Measurements from ENCODE around the gene TIMM17A. TPM values are rescaled to one million over a fixed set of nuclear protein-coding genes. Genes with fewer than 3 reads are reported as not detected.
A peak's percentile ranks its signal among the peaks of the same experiment; 100 is the strongest.

TIMM17A gene
- total RNA-seq, 1 experiment from 2014 or later = 39.8 TPM

DNA sequence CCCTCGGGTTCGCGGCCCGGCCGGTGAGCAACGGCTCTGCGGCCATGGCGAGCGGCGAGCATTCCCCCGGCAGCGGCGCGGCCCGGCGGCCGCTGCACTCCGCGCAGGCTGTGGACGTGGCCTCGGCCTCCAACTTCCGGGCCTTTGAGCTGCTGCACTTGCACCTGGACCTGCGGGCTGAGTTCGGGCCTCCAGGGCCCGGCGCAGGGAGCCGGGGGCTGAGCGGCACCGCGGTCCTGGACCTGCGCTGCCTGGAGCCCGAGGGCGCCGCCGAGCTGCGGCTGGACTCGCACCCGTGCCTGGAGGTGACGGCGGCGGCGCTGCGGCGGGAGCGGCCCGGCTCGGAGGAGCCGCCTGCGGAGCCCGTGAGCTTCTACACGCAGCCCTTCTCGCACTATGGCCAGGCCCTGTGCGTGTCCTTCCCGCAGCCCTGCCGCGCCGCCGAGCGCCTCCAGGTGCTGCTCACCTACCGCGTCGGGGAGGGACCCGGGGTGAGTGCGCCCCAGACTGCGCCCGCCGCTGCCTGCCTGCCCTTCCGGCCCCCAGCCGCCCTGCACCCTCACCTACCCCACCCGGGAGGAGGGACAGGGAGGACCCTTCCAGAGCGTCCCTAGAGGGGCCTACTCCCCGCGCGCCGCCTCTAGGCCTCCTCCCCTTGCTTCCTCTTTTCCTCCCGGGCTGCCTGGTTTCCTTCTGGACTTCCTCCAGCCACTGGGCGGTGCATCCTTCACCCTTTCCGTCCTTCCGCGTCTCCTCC, 27.5 kb downstream of the TIMM17A start, which contains the start of gene RNPEP:
TSS of gene RNPEP (plus strand) at position 26 of the 757 bp plus-strand sequence. CDS start at position 45, 19 bp downstream.
- H3K27me3 ChIP-seq (ENCODE audit: low read length) = no peaks in the 10 kb centered on the region
- H3K4me3 ChIP-seq (ENCODE audit: low read length) = peak within 1 kb of the TSS; percentile 74
- H3K9me2 ChIP-seq (replicated peaks; ENCODE audit: insufficient read depth, low read length) = no peaks in the 10 kb centered on the region
- DNase-seq = peak; percentile 85
- H4K20me1 ChIP-seq (ENCODE audit: insufficient read depth, low read depth, low read length) = no peaks in the 10 kb centered on the region
- peak within 1 kb of the TSS; percentile 61 for H3K27ac ChIP-seq (ENCODE audit: low read length)
- H2AFZ ChIP-seq (ENCODE audit: low read length) = peak within 1 kb of the TSS; percentile 95
- H3K9ac ChIP-seq (ENCODE audit: low read length) = peak within 1 kb of the TSS; percentile 95
- H3K36me3 ChIP-seq (ENCODE audit: insufficient read depth, low read length) = no peaks in the 10 kb centered on the region
- peaks cover 46% of the 10 kb centered on the region for H3K79me2 ChIP-seq (ENCODE audit: low read length)
- peak within 1 kb of the TSS; percentile 80 for H3K4me2 ChIP-seq (ENCODE audit: low read depth, low read length, poor library complexity, severe bottlenecking)
- no peaks in the 10 kb centered on the region for H3K9me3 ChIP-seq (ENCODE audit: low read length)
- peaks cover 21% of the 10 kb centered on the region for H3K4me1 ChIP-seq (ENCODE audit: low read length)

DNA sequence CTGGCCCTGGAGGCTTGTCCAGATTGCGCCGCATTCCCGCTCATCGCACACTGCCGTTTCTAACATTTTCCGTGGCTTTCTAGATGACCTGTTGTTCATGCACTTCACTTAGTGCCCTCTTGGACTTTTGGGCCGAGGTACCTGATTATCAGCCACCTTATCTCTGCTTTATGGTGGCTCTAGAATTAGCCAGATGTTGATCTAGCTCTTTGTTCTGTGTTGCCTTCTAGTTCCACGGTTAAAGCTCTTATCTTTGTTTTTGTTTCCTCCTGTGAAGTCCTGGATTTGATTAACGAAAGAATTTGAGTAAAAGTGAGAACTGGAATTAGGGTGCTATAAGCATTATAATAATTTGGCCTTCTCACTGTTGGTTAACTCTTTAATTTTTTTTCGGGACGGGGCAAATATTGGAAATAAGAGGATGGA, 28.1 kb downstream of the TIMM17A start:
- Histone ChIP-seq H3K4me2 (ENCODE audit: low read depth, low read length, poor library complexity, severe bottlenecking) (peak overlapping the region; percentile 80), H3K4me3 (ENCODE audit: low read length) (peak overlapping the region; percentile 74), H3K36me3 (ENCODE audit: insufficient read depth, low read length) (no peaks in the 10 kb centered on the region), H3K79me2 (ENCODE audit: low read length) (peaks cover 46% of the 10 kb centered on the region), H3K27me3 (ENCODE audit: low read length) (no peaks in the 10 kb centered on the region), H2AFZ (ENCODE audit: low read length) (peak overlapping the region; percentile 53; the same call in 1 of the 2 replicates), H3K9me3 (ENCODE audit: low read length) (no peaks in the 10 kb centered on the region), H4K20me1 (ENCODE audit: insufficient read depth, low read depth, low read length) (no peaks in the 10 kb centered on the region), H3K9ac (ENCODE audit: low read length) (peak overlapping the region; percentile 95), H3K9me2 (replicated peaks; ENCODE audit: insufficient read depth, low read length) (no peaks in the 10 kb centered on the region), H3K27ac (ENCODE audit: low read length) (peak overlapping the region; percentile 61), H3K4me1 (ENCODE audit: low read length) (peaks cover 21% of the 10 kb centered on the region)
- no peak for DNase-seq

DNA sequence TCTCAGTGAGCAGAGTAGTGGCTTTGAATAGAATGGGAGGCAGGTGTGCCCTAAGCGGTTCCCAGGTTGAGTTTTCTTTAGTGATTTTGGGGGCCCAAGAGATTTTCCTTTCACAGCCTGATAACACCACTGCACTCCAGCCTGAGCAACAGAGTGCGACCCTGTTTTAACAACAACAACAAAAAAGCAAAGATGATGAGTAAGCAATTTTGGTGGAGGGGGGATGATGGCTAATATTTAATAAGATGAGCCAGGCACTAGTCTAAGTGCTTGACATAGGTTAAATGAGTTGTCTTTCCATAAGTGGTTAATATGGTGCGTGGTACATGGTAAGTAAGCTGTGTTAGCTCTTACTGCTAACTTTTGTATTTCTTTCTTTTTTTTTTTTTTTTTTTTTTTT, 29.1 kb downstream of the TIMM17A start:
- H3K4me1 ChIP-seq (ENCODE audit: low read length) = peaks cover 21% of the 10 kb centered on the region
- no peak overlapping the region for H3K27ac ChIP-seq (ENCODE audit: low read length)
- H3K9me3 ChIP-seq (ENCODE audit: low read length) = no peaks in the 10 kb centered on the region
- H3K27me3 ChIP-seq (ENCODE audit: low read length) = no peaks in the 10 kb centered on the region
- H2AFZ ChIP-seq (ENCODE audit: low read length) = no peak overlapping the region
- DNase-seq = no peak
- H4K20me1 ChIP-seq (ENCODE audit: insufficient read depth, low read depth, low read length) = no peaks in the 10 kb centered on the region
- peaks cover 46% of the 10 kb centered on the region for H3K79me2 ChIP-seq (ENCODE audit: low read length)
- no peak overlapping the region for H3K4me3 ChIP-seq (ENCODE audit: low read length)
- no peaks in the 10 kb centered on the region for H3K9me2 ChIP-seq (replicated peaks; ENCODE audit: insufficient read depth, low read length)
- H3K4me2 ChIP-seq (ENCODE audit: low read depth, low read length, poor library complexity, severe bottlenecking) = no peak overlapping the region
- no peaks in the 10 kb centered on the region for H3K36me3 ChIP-seq (ENCODE audit: insufficient read depth, low read length)
- no peak overlapping the region for H3K9ac ChIP-seq (ENCODE audit: low read length)

DNA sequence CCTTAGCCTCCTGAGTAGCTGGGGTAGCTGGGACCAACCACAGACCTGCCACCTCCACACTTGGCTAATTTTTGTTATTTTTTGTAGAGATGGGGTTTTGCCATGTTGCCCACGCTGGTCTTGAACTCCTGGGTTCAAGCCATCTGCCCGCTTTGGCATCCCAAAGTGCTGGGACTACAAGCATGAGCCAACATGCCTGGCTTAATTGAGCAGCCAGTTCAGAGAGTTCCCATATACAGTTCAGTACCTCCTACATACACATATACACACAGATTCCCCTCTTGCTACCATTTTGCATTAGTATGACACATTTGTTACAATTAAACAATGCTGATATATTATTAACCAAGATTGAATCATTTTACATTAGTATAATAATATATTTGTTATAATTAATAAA, 30.1 kb downstream of the TIMM17A start:
- no peaks in the 10 kb centered on the region for H3K9me2 ChIP-seq (replicated peaks; ENCODE audit: insufficient read depth, low read length)
- peaks cover 46% of the 10 kb centered on the region for H3K79me2 ChIP-seq (ENCODE audit: low read length)

DNA sequence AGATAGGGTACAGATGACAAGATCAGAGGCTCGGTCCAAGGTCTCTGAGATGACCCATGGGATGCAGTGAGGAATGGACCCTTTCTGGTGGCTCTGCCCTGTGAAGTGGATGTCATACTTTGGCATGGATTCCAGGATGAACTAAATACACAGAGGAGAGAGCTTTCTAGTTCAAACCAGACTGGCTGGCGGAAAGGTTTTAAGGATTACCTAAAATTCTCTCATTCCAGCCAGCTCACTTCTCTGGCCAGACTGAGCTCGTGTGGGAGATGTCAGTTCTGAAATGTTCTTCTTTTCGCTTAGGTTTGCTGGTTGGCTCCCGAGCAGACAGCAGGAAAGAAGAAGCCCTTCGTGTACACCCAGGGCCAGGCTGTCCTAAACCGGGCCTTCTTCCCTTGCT, 33.3 kb downstream of the TIMM17A start:
- Histone ChIP-seq H2AFZ (ENCODE audit: low read length) (no peak overlapping the region), H3K27me3 (ENCODE audit: low read length) (no peaks in the 10 kb centered on the region), H3K9me2 (replicated peaks; ENCODE audit: insufficient read depth, low read length) (no peaks in the 10 kb centered on the region), H3K4me1 (ENCODE audit: low read length) (peaks cover 11% of the 10 kb centered on the region), H4K20me1 (ENCODE audit: insufficient read depth, low read depth, low read length) (no peaks in the 10 kb centered on the region), H3K79me2 (ENCODE audit: low read length) (peaks cover 32% of the 10 kb centered on the region), H3K27ac (ENCODE audit: low read length) (no peak overlapping the region), H3K4me2 (ENCODE audit: low read depth, low read length, poor library complexity, severe bottlenecking) (no peak overlapping the region), H3K9ac (ENCODE audit: low read length) (no peak overlapping the region), H3K36me3 (ENCODE audit: insufficient read depth, low read length) (no peaks in the 10 kb centered on the region; the same call in 1 of the 2 replicates), H3K9me3 (ENCODE audit: low read length) (no peaks in the 10 kb centered on the region), H3K4me3 (ENCODE audit: low read length) (no peak overlapping the region)
- no peak for DNase-seq

More for the DNA sequence above, 30.1 kb downstream of the TIMM17A start:
- Histone ChIP-seq H3K9ac (ENCODE audit: low read length) (no peak overlapping the region), H3K36me3 (ENCODE audit: insufficient read depth, low read length) (no peaks in the 10 kb centered on the region), H3K4me3 (ENCODE audit: low read length) (no peak overlapping the region), H2AFZ (ENCODE audit: low read length) (no peak overlapping the region), H3K27me3 (ENCODE audit: low read length) (no peaks in the 10 kb centered on the region), H3K27ac (ENCODE audit: low read length) (no peak overlapping the region), H3K4me2 (ENCODE audit: low read depth, low read length, poor library complexity, severe bottlenecking) (no peak overlapping the region), H3K4me1 (ENCODE audit: low read length) (peaks cover 21% of the 10 kb centered on the region), H4K20me1 (ENCODE audit: insufficient read depth, low read depth, low read length) (no peaks in the 10 kb centered on the region), H3K9me3 (ENCODE audit: low read length) (no peaks in the 10 kb centered on the region)
- no peak for DNase-seq

DNA sequence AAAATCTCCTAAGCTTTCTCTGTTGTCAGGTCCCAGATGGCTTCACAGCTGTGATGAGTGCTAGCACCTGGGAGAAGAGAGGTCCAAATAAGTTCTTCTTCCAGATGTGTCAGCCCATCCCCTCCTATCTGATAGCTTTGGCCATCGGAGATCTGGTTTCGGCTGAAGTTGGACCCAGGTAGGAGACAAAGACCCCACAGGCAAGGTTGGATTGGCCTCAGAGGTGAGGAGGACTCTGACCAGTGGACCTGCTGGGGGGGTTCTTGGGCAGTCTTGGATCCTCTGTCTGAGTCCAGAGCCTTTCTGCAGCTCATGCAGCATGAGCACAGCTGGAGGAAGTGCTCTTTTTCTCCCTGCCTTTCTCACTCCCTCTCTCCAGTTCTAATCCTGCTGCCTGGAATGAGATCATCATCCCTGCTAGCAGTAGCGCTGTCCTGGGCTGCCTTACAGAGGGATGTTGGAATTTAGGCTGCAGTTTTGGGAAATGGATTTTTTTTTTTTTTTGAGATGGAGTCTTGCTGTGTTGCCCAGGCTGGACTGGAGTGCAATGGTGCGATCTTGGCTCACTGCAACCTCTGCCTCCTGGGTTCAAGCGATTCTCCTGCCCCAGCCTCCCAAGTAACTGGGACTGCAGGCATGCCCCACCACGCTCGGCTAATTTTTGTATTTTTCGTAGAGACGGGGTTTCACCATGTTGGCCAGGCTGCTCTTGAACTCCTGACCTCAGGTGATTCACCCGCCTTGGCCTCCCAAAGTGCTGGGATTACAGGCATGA, 34.2 kb downstream of the TIMM17A start:
- Histone ChIP-seq H4K20me1 (ENCODE audit: insufficient read depth, low read depth, low read length) (no peaks in the 10 kb centered on the region), H3K36me3 (ENCODE audit: insufficient read depth, low read length) (no peaks in the 10 kb centered on the region; the same call in 1 of the 2 replicates)

DNA sequence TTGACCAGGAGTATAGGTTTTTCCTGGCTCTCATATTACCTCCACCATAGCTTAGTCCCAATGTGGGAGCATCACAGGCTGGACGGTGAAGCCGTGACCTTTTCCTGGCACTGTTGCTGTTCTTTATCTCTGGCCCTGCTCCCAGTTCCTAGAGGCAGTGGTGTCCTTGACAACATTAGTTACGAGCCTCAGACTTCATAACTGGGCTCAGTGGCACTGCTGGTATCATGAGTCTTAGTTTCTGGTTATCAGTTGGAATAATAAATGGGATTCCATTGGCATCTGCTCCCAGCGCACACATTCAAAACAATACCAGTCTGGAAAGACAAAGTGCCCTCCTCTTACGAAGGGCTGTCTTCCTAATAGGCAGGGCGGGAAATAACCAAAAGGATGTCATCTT, 35.1 kb downstream of the TIMM17A start:
- Histone ChIP-seq H3K27me3 (ENCODE audit: low read length) (no peaks in the 10 kb centered on the region), H3K9me2 (replicated peaks; ENCODE audit: insufficient read depth, low read length) (no peaks in the 10 kb centered on the region), H3K4me3 (ENCODE audit: low read length) (no peak overlapping the region), H3K79me2 (ENCODE audit: low read length) (peaks cover 14% of the 10 kb centered on the region), H3K4me1 (ENCODE audit: low read length) (peaks cover 6% of the 10 kb centered on the region), H3K9ac (ENCODE audit: low read length) (no peak overlapping the region), H2AFZ (ENCODE audit: low read length) (no peak overlapping the region), H3K27ac (ENCODE audit: low read length) (no peak overlapping the region), H4K20me1 (ENCODE audit: insufficient read depth, low read depth, low read length) (no peaks in the 10 kb centered on the region), H3K9me3 (ENCODE audit: low read length) (no peaks in the 10 kb centered on the region), H3K4me2 (ENCODE audit: low read depth, low read length, poor library complexity, severe bottlenecking) (no peak overlapping the region), H3K36me3 (ENCODE audit: insufficient read depth, low read length) (no peaks in the 10 kb centered on the region; the same call in 1 of the 2 replicates)
- DNase-seq = no peak

More for the DNA sequence above, 34.2 kb downstream of the TIMM17A start:
- H3K79me2 ChIP-seq (ENCODE audit: low read length) = peaks cover 23% of the 10 kb centered on the region
- H3K9me2 ChIP-seq (replicated peaks; ENCODE audit: insufficient read depth, low read length) = no peaks in the 10 kb centered on the region
- H2AFZ ChIP-seq (ENCODE audit: low read length) = no peak overlapping the region
- H3K9me3 ChIP-seq (ENCODE audit: low read length) = no peaks in the 10 kb centered on the region
- H3K4me2 ChIP-seq (ENCODE audit: low read depth, low read length, poor library complexity, severe bottlenecking) = no peak overlapping the region
- H3K27me3 ChIP-seq (ENCODE audit: low read length) = no peaks in the 10 kb centered on the region
- H3K9ac ChIP-seq (ENCODE audit: low read length) = no peak overlapping the region
- peaks cover 6% of the 10 kb centered on the region for H3K4me1 ChIP-seq (ENCODE audit: low read length)
- DNase-seq = no peak
- H3K27ac ChIP-seq (ENCODE audit: low read length) = no peak overlapping the region
- H3K4me3 ChIP-seq (ENCODE audit: low read length) = no peak overlapping the region

DNA sequence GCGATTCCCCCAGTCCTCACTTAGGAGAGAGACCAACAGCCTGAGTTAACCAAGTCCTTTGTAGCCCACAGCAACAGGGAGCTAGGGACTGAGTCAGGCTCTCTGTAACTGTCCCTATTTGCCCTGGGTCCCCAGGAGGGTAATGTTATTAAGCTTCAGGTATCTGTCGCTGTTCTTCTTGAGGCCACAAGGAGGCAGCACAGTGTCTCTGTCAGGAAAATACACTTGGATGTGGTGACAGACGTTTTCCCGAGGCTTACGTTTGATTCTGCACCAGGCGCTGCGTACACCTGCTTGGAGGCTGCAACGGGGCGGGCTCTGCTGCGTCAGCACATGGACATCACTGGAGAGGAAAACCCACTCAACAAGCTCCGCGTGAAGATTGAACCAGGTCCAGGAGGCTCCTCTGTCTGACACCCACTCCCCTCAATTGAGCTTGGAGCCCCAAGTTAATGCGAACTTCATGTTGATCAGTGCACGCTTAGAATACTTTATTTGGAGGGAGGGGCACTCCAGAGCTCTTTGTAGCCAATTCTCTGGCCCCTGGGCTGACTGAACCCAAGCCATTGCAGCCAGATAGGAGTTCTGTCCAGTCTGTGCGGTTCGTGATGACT, 44.4 kb downstream of the TIMM17A start:
- no peak overlapping the region for H3K4me3 ChIP-seq (ENCODE audit: low read length)
- H2AFZ ChIP-seq (ENCODE audit: low read length) = no peak overlapping the region
- no peak overlapping the region for H3K9ac ChIP-seq (ENCODE audit: low read length)
- H3K4me2 ChIP-seq (ENCODE audit: low read depth, low read length, poor library complexity, severe bottlenecking) = no peak overlapping the region
- H3K4me1 ChIP-seq (ENCODE audit: low read length) = no peaks in the 10 kb centered on the region
- peak; percentile 76 for DNase-seq
- peaks cover 19% of the 10 kb centered on the region; the same call in 1 of the 2 replicates for H3K36me3 ChIP-seq (ENCODE audit: insufficient read depth, low read length)
- no peak overlapping the region for H3K27ac ChIP-seq (ENCODE audit: low read length)
- no peaks in the 10 kb centered on the region for H4K20me1 ChIP-seq (ENCODE audit: insufficient read depth, low read depth, low read length)
- no peaks in the 10 kb centered on the region for H3K9me2 ChIP-seq (replicated peaks; ENCODE audit: insufficient read depth, low read length)
- H3K9me3 ChIP-seq (ENCODE audit: low read length) = no peaks in the 10 kb centered on the region
- H3K27me3 ChIP-seq (ENCODE audit: low read length) = no peaks in the 10 kb centered on the region
- H3K79me2 ChIP-seq (ENCODE audit: low read length) = no peaks in the 10 kb centered on the region

All from Karpas-422 (cell line).